Activated naive CD4-positive, alpha-beta T cell treated with anti-CD3 and anti-CD28 coated beads, Interleukin-2, amount 50 U/mL, for 72 hours (primary cell): ENCODE measurements around the gene MOAP1. TPM values are rescaled to one million over a fixed set of nuclear protein-coding genes. Genes with fewer than 3 reads are reported as not detected.
"Not testable (repeated sequence)": the region's sequence is repeated elsewhere in the genome, so short reads cannot be mapped to it uniquely, and the experiment has no call there.

Experiments
- ATAC-seq, 2 donors: fragments of 150-1000 bp; cut with Tn5 transposase; 2 replicates each; pipeline ENCODE4 v1.10.0; 2021; ENCODE audit warnings: mild to moderate bottlenecking in 2 of 2, moderate library complexity in 2 of 2
- DNase-seq, 2 donors: peaks; one replicate each; pipeline ENCODE4 v3.0.0; 2021 to 2022; ENCODE audit warnings: low spot score in 2 of 2
- H3K27ac Mint-ChIP-seq, 2 donors: one replicate each; pipeline ENCODE4 v1.8.0; 2022; ENCODE audit warnings: mild to moderate bottlenecking in 2 of 2, mixed read lengths in 2 of 2
- H3K36me3 Mint-ChIP-seq, 2 donors: one replicate each; pipeline ENCODE4 v1.8.0; 2022; ENCODE audit warnings: mixed read lengths in 2 of 2
- H3K9me3 Mint-ChIP-seq, 2 donors: one replicate each; pipeline ENCODE4 v1.8.0; 2022; ENCODE audit warnings: mixed read lengths in 2 of 2
- total RNA-seq, 2 donors: library from RNA; stranded (reverse); gene quantifications; one replicate each; pipeline ENCODE4 v1.2.3, GENCODE V29; 2022

The MOAP1 gene
- total RNA-seq, 2 donors from 2014 or later, result 14.9 to 19.8 TPM

- Mint-ChIP-seq H3K9me3 (no peaks in the 10 kb centered on the region), H3K36me3 (no peaks in the 10 kb centered on the region), H3K27ac (no peak overlapping the region)
- DNase-seq, result no peak
- ATAC-seq, result no peak
These were observed 23.2 kb downstream of the MOAP1 start for GRCh38 chr14:93161411-93161940.

GRCh38 chr14:93160353-93160801 is 24.3 kb downstream of the MOAP1 start:
- DNase-seq (no peak), ATAC-seq (peak; percentile 68 to 69)
- no peaks in the 10 kb centered on the region for H3K9me3 Mint-ChIP-seq
- no peaks in the 10 kb centered on the region for H3K36me3 Mint-ChIP-seq
- no peak overlapping the region for H3K27ac Mint-ChIP-seq

- not testable (repeated sequence) for H3K9me3 Mint-ChIP-seq, DNase-seq, H3K36me3 Mint-ChIP-seq, H3K27ac Mint-ChIP-seq
- ATAC-seq, result peak; percentile 65 to 67
These were observed 24.9 kb downstream of the MOAP1 start for GRCh38 chr14:93159625-93160352.

- not testable (repeated sequence) for DNase-seq, H3K9me3 Mint-ChIP-seq, H3K27ac Mint-ChIP-seq, H3K36me3 Mint-ChIP-seq
- ATAC-seq, result peak; percentile 35 to 42
These were observed 26.3 kb downstream of the MOAP1 start for GRCh38 chr14:93158349-93158748.

- DNase-seq, result no peak
- H3K27ac Mint-ChIP-seq, result peak overlapping the region in 1 of 2 donors; percentile 72
- ATAC-seq, result no peak
- H3K36me3 Mint-ChIP-seq, result no peaks in the 10 kb centered on the region
- H3K9me3 Mint-ChIP-seq, result no peaks in the 10 kb centered on the region
These were observed 27.9 kb downstream of the MOAP1 start for GRCh38 chr14:93156693-93157369.

GRCh38 chr14:93155667-93156066 is 29.0 kb downstream of the MOAP1 start:
- no peak overlapping the region for H3K27ac Mint-ChIP-seq
- H3K9me3 Mint-ChIP-seq, result no peaks in the 10 kb centered on the region
- ATAC-seq, result no peak
- no peaks in the 10 kb centered on the region for H3K36me3 Mint-ChIP-seq
- DNase-seq, result no peak

- Mint-ChIP-seq H3K9me3 (no peaks in the 10 kb centered on the region), H3K27ac (no peak overlapping the region), H3K36me3 (no peaks in the 10 kb centered on the region)
- DNase-seq (no peak), ATAC-seq (no peak)
These were observed 31.6 kb downstream of the MOAP1 start for GRCh38 chr14:93153121-93153520.

- DNase-seq (no peak), ATAC-seq (no peak)
- H3K9me3 Mint-ChIP-seq, result no peaks in the 10 kb centered on the region
- peak overlapping the region in 1 of 2 donors; percentile 31 for H3K27ac Mint-ChIP-seq
- no peaks in the 10 kb centered on the region for H3K36me3 Mint-ChIP-seq
These were observed 34.2 kb downstream of the MOAP1 start for GRCh38 chr14:93150227-93151208.

- Mint-ChIP-seq H3K9me3 (no peaks in the 10 kb centered on the region), H3K27ac (no peak overlapping the region), H3K36me3 (no peaks in the 10 kb centered on the region)
- DNase-seq (no peak), ATAC-seq (no peak)
These were observed 35.7 kb downstream of the MOAP1 start for GRCh38 chr14:93148979-93149378.

- no peak for DNase-seq
- peak in 1 of 2 donors; percentile 90 for ATAC-seq
- Mint-ChIP-seq H3K9me3 (no peaks in the 10 kb centered on the region), H3K36me3 (no peaks in the 10 kb centered on the region), H3K27ac (peak overlapping the region in 1 of 2 donors; percentile 12)
These were observed 38.6 kb downstream of the MOAP1 start for GRCh38 chr14:93146119-93146518.

- no peaks in the 10 kb centered on the region for H3K36me3 Mint-ChIP-seq
- DNase-seq (no peak), ATAC-seq (no peak)
- H3K9me3 Mint-ChIP-seq, result no peaks in the 10 kb centered on the region
- no peak overlapping the region for H3K27ac Mint-ChIP-seq
These were observed 41.6 kb downstream of the MOAP1 start for GRCh38 chr14:93142854-93143652.

GRCh38 chr14:93137864-93138263 is 46.8 kb downstream of the MOAP1 start:
- no peak for ATAC-seq
- Mint-ChIP-seq H3K27ac (no peak overlapping the region), H3K36me3 (no peaks in the 10 kb centered on the region), H3K9me3 (no peaks in the 10 kb centered on the region)
- no peak for DNase-seq

- not testable (repeated sequence) for DNase-seq, H3K36me3 Mint-ChIP-seq, ATAC-seq, H3K9me3 Mint-ChIP-seq, H3K27ac Mint-ChIP-seq
These were observed 48.2 kb downstream of the MOAP1 start for GRCh38 chr14:93136508-93136907.

- ATAC-seq (no peak), DNase-seq (no peak)
- Mint-ChIP-seq H3K36me3 (no peaks in the 10 kb centered on the region), H3K9me3 (no peaks in the 10 kb centered on the region), H3K27ac (peak overlapping the region in 1 of 2 donors; percentile 25)
These were observed 48.7 kb downstream of the MOAP1 start for GRCh38 chr14:93136009-93136408.

GRCh38 chr14:93135399-93135798 is 49.3 kb downstream of the MOAP1 start:
- Mint-ChIP-seq H3K36me3 (no peaks in the 10 kb centered on the region), H3K9me3 (no peaks in the 10 kb centered on the region), H3K27ac (peak overlapping the region in 1 of 2 donors; percentile 25)
- no peak for DNase-seq
- ATAC-seq, result no peak

- Mint-ChIP-seq H3K36me3 (no peaks in the 10 kb centered on the region), H3K9me3 (no peaks in the 10 kb centered on the region), H3K27ac (no peak overlapping the region)
- no peak for DNase-seq
- ATAC-seq, result no peak
These were observed 51.2 kb downstream of the MOAP1 start for GRCh38 chr14:93133464-93133863.
